ENCODE data around the gene CDK3.

- no peak for TF ChIP-seq CTCF (IDR thresholded peaks at IDR 0.05)
- TF ChIP-seq POLR2A (IDR thresholded peaks at IDR 0.05), result no peak
Observed at GRCh38 chr17:75985986-75986385, 14.7 kb upstream of the CDK3 start.
